Endothelial cell of umbilical vein (primary cell): ENCODE measurements around the gene SPINK5. TPM values are rescaled to one million over a fixed set of nuclear protein-coding genes. Genes with fewer than 3 reads are reported as not detected.

ENCODE experiments used
- BruUV-seq: library from RNA; stranded (reverse); fragments of 400-500 nt; replicated peaks from 2 replicates; lab custom pipeline; 2021; lab: Mats Ljungman, UMichigan
- CTCF ChIA-PET: fragments of 300-600, 350-600 bp; sonication (Branson Sonifier 250); formaldehyde crosslinking; loops from one replicate; lab custom pipeline; 2021; ENCODE audit warnings: antibody characterized with exemption, inconsistent platforms; lab: Charles Lee
- POLR2A ChIA-PET: fragments of 300-600, 350-600 bp; sonication (Branson Sonifier 250); formaldehyde crosslinking; loops from one replicate; lab custom pipeline; 2021; ENCODE audit warnings: antibody characterized with exemption, inconsistent platforms; lab: Charles Lee
- DNase-seq: peaks from one replicate; pipeline ENCODE4 v3.0.0-alpha.2; 2011; ENCODE audit warnings: low read depth, low spot score
- FAIRE-seq: peaks from 2 replicates; lab custom pipeline; 2011; peaks lifted over from hg19 to GRCh38; lab: Jason Lieb, UNC
- H2AFZ ChIP-seq: 2 replicates; pipeline ENCODE4 v1.6.0; 2012; ENCODE audit warnings: low read depth, low read length, control low read depth, inconsistent platforms
- H3K27ac ChIP-seq: 2 replicates; pipeline ENCODE4 v1.5.1; 2011; ENCODE audit warnings: low read depth, mild to moderate bottlenecking, control low read depth, low read length, moderate library complexity; ENCODE audit not compliant: insufficient read depth
- H3K27me3 ChIP-seq, 2 experiments: 2 replicates each; pipeline versions ENCODE4 v1.6.0 to v1.6.1; 2011; ENCODE audit warnings: low read length in 2 of 2, mixed read lengths in 1 of 2; ENCODE audit not compliant: control insufficient read depth in 2 of 2, insufficient read depth in 2 of 2
- H3K36me3 ChIP-seq, 2 experiments: 2 replicates in 1 of 2; 3 replicates in 1 of 2; pipeline ENCODE4 v1.5.1; 2011; ENCODE audit warnings: low read length in 2 of 2, mild to moderate bottlenecking in 1 of 2, moderate library complexity in 1 of 2; ENCODE audit not compliant: control insufficient read depth in 2 of 2, insufficient read depth in 2 of 2; ENCODE audit errors: extremely low read depth in 1 of 2
- H3K4me1 ChIP-seq: 3 replicates; pipeline ENCODE4 v1.5.1; 2011; ENCODE audit warnings: mild to moderate bottlenecking, low read length; ENCODE audit not compliant: control insufficient read depth, insufficient read depth; ENCODE audit errors: extremely low read depth
- H3K4me2 ChIP-seq: 2 replicates; pipeline ENCODE4 v1.6.1; 2011; ENCODE audit warnings: low read length, control low read depth, mixed read lengths; ENCODE audit not compliant: insufficient read depth
- H3K4me3 ChIP-seq, 3 experiments: fragments of 200-600 bp in 1 of 3; sonication (generic), shearing (Covaris generic) in 1 of 3; replicated peaks in 1 of 3; 2 replicates each; pipeline ENCODE4 v1.5.1; 2011 to 2016; ENCODE audit warnings: control low read depth in 3 of 3, low read length in 3 of 3, mild to moderate bottlenecking in 2 of 3, inconsistent platforms in 1 of 3, low read depth in 1 of 3, moderate library complexity in 1 of 3; ENCODE audit not compliant: insufficient read depth in 1 of 3
- H3K79me2 ChIP-seq: 2 replicates; pipeline ENCODE4 v1.6.0; 2012; ENCODE audit warnings: low read length, inconsistent platforms; ENCODE audit not compliant: control insufficient read depth, insufficient read depth
- H3K9ac ChIP-seq: replicated peaks from 2 replicates; pipeline ENCODE3; 2011; ENCODE audit warnings: low read length, control low read depth; ENCODE audit not compliant: insufficient read depth; ENCODE audit errors: extremely low read depth
- H3K9me1 ChIP-seq: replicated peaks from 3 replicates; pipeline ENCODE4 v1.6.0; 2011; ENCODE audit warnings: mild to moderate bottlenecking, low read length; ENCODE audit not compliant: control insufficient read depth, insufficient read depth; ENCODE audit errors: extremely low read depth
- H3K9me3 ChIP-seq: replicated peaks from 2 replicates; pipeline ENCODE4 v1.5.1; 2012; ENCODE audit warnings: low read length, inconsistent platforms; ENCODE audit not compliant: control insufficient read depth, insufficient read depth
- H4K20me1 ChIP-seq: replicated peaks from 2 replicates; pipeline ENCODE3; 2011; ENCODE audit warnings: mild to moderate bottlenecking, low read length; ENCODE audit not compliant: control insufficient read depth, insufficient read depth; ENCODE audit errors: extremely low read depth
- CTCF ChIP-seq, 2 donors: IDR thresholded peaks; 1 replicate in 1 of 2; 2 replicates in 1 of 2; pipeline ENCODE4 v1.5.1; 2011; ENCODE audit warnings: low read length in 2 of 2, mild to moderate bottlenecking in 2 of 2, moderate library complexity in 2 of 2, control low read depth in 1 of 2, inconsistent platforms in 1 of 2, low read depth in 1 of 2; ENCODE audit not compliant: insufficient read depth in 1 of 2; ENCODE audit errors: extremely low read depth in 1 of 2
- EZH2 ChIP-seq: IDR thresholded peaks from 2 replicates; pipeline ENCODE4 v1.6.1; 2012; ENCODE audit warnings: borderline replicate concordance, low read depth, mild to moderate bottlenecking, moderate library complexity, low read length, inconsistent platforms; ENCODE audit not compliant: severe bottlenecking
- FOS ChIP-seq: IDR thresholded peaks from 2 replicates; pipeline ENCODE4 v1.6.1; 2011; ENCODE audit warnings: mild to moderate bottlenecking, low read length, moderate library complexity, borderline replicate concordance; ENCODE audit not compliant: insufficient read depth
- GATA2 ChIP-seq: IDR thresholded peaks from 2 replicates; pipeline ENCODE4 v1.7.0; 2011; ENCODE audit warnings: low read depth, mild to moderate bottlenecking, moderate library complexity, mixed read lengths, low read length; ENCODE audit not compliant: insufficient read length, insufficient read depth
- JUN ChIP-seq: IDR thresholded peaks from 2 replicates; pipeline ENCODE4 v1.6.1; 2011; ENCODE audit warnings: borderline replicate concordance, low read depth; ENCODE audit not compliant: insufficient read length, insufficient read depth
- MAX ChIP-seq: IDR thresholded peaks from 2 replicates; pipeline ENCODE4 v1.6.1; 2011; ENCODE audit not compliant: insufficient read depth, insufficient read length
- MYC ChIP-seq: IDR thresholded peaks from one replicate; pipeline ENCODE4 v1.6.1; 2011; ENCODE audit warnings: mild to moderate bottlenecking, low read depth, low read length
- POLR2A ChIP-seq: IDR thresholded peaks from 2 replicates; pipeline ENCODE4 v1.6.1; 2012; ENCODE audit warnings: low read depth, mild to moderate bottlenecking, control low read depth, low read length
- POLR2AphosphoS5 ChIP-seq: IDR thresholded peaks from 2 replicates; pipeline ENCODE4 v1.6.1; 2012; ENCODE audit warnings: low read depth, mild to moderate bottlenecking, control low read depth, low read length, moderate library complexity; ENCODE audit not compliant: insufficient read depth
- dilution Hi-C: fragments of 300-500 bp; cut with MboI; formaldehyde crosslinking; loops from one replicate; pipeline ENCODE4 v1.15.0; 2019; ENCODE audit warnings: low sequenced_read_pairs; ENCODE audit not compliant: extremely low pct_ligation_motif_present
- intact Hi-C: fragments of 100-400 bp; cut with micrococcal nuclease; formaldehyde crosslinking; loops from one replicate; pipeline ENCODE4 v1.10.0; 2022
- polyA plus RNA-seq, 4 experiments: library from polyadenylated mRNA; depleted of rRNA in 3 of 4; stranded (reverse) in 3 of 4; unstranded in 1 of 4; fragments of >200 nt; gene quantifications; 2 replicates each; pipeline versions ENCODE4 v1.2.1 to v1.2.3, GENCODE V29; 2011 to 2012; ENCODE audit warnings: missing spikeins in 1 of 4
- total RNA-seq: library from RNA; stranded (reverse); gene quantifications from 2 replicates; pipeline ENCODE4 v1.2.3, GENCODE V29; 2021

SPINK5 gene
- total and polyA plus RNA-seq, 2 donors (not counting 3 experiments of a cell fraction or from before 2014, with no cell fraction given), result 0.12 to 0.91 TPM

GRCh38 chr5:148029131-148029530 lies 34.6 kb upstream of the SPINK5 start:
- dilution Hi-C loops (no loop called here), intact Hi-C loops (no loop called here)
- no TSS peak for BruUV-seq
- Histone ChIP-seq H3K4me1 (no peaks in the 10 kb centered on the region), H3K4me3 (no peak overlapping the region), H3K27ac (no peak overlapping the region), H3K79me2 (no peaks in the 10 kb centered on the region), H4K20me1 (no peaks in the 10 kb centered on the region), H3K4me2 (no peak overlapping the region), H2AFZ (no peak overlapping the region), H3K9me3 (no peaks in the 10 kb centered on the region), H3K9me1 (no peaks in the 10 kb centered on the region), H3K36me3 (no peaks in the 10 kb centered on the region), H3K9ac (no peak overlapping the region), H3K27me3 (no peaks in the 10 kb centered on the region)
- no peak for FAIRE-seq
- TF ChIP-seq CTCF (IDR thresholded peaks at IDR 0.05; ENCODE audit: extremely low read depth in 1 of 2, insufficient read depth in 1 of 2, low read depth in 1 of 2, low read length in 2 of 2), result no peak
- no peak for TF ChIP-seq FOS
- TF ChIP-seq MYC, result no peak
- TF ChIP-seq POLR2A, result no peak
- TF ChIP-seq POLR2AphosphoS5, result no peak
- TF ChIP-seq EZH2, result no peak
- TF ChIP-seq JUN, result no peak
- no peak for TF ChIP-seq GATA2
- TF ChIP-seq MAX, result no peak
- ChIA-PET POLR2A (no interaction called here), CTCF (no interaction called here)
- no peak for DNase-seq
